HL-60 (cell line): ENCODE data around the gene THEM5.

Experiments
- DNase-seq, 2 experiments: peaks; one replicate each; pipeline ENCODE4 v3.0.0-alpha.2; 2010 to 2020; ENCODE audit warnings: low read depth in 1 of 2, low spot score in 1 of 2
- H3K27ac ChIP-seq: fragments of 250-450 bp; sonication (Bioruptor Pico); replicated peaks from 2 replicates; pipeline ENCODE4 v1.5.1; 2020; ENCODE audit warnings: mild to moderate bottlenecking, moderate library complexity
- H3K27me3 ChIP-seq: fragments of 250-450 bp; sonication (Bioruptor Pico); 2 replicates; pipeline ENCODE4 v1.5.1; 2021; ENCODE audit warnings: mild to moderate bottlenecking, moderate library complexity; ENCODE audit not compliant: insufficient read depth, poor library complexity, severe bottlenecking
- H3K4me3 ChIP-seq: replicated peaks from 2 replicates; pipeline ENCODE4 v1.5.1; 2011; ENCODE audit warnings: mild to moderate bottlenecking, control low read depth, low read length; ENCODE audit not compliant: insufficient read depth
- GABPA ChIP-seq: IDR thresholded peaks from 2 replicates; pipeline ENCODE4 v1.6.1; 2012; ENCODE audit warnings: low read depth
- POLR2AphosphoS5 ChIP-seq: IDR thresholded peaks from 2 replicates; pipeline ENCODE4 v1.6.1; 2012; ENCODE audit warnings: low read depth
- REST ChIP-seq: IDR thresholded peaks from 2 replicates; pipeline ENCODE4 v1.6.1; 2012; ENCODE audit warnings: low read depth; ENCODE audit not compliant: insufficient replicate concordance
- SPI1 ChIP-seq: IDR thresholded peaks from 2 replicates; pipeline ENCODE4 v1.6.1; 2012; ENCODE audit warnings: low read depth, mild to moderate bottlenecking, borderline replicate concordance
- TF ChIP-seq, protein P1 (sequence below): IDR thresholded peaks from one replicate; pipeline ENCODE4 v1.5.1; 2011; ENCODE audit warnings: low read length, control low read depth, inconsistent platforms; ENCODE audit not compliant: insufficient read depth

THEM5 gene

GRCh38 chr1:151859891-151860293 is 6.4 kb upstream of the THEM5 start:
- H3K27me3 ChIP-seq, result no peaks in the 10 kb centered on the region
- TF ChIP-seq POLR2AphosphoS5 (no peak), SPI1 (no peak), REST (no peak), GABPA (no peak)
- TF ChIP-seq, protein P1, sequence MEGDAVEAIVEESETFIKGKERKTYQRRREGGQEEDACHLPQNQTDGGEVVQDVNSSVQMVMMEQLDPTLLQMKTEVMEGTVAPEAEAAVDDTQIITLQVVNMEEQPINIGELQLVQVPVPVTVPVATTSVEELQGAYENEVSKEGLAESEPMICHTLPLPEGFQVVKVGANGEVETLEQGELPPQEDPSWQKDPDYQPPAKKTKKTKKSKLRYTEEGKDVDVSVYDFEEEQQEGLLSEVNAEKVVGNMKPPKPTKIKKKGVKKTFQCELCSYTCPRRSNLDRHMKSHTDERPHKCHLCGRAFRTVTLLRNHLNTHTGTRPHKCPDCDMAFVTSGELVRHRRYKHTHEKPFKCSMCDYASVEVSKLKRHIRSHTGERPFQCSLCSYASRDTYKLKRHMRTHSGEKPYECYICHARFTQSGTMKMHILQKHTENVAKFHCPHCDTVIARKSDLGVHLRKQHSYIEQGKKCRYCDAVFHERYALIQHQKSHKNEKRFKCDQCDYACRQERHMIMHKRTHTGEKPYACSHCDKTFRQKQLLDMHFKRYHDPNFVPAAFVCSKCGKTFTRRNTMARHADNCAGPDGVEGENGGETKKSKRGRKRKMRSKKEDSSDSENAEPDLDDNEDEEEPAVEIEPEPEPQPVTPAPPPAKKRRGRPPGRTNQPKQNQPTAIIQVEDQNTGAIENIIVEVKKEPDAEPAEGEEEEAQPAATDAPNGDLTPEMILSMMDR, result no peak
- no peak for DNase-seq
- H3K4me3 ChIP-seq, result no peak overlapping the region
- no peak overlapping the region for H3K27ac ChIP-seq

DNA sequence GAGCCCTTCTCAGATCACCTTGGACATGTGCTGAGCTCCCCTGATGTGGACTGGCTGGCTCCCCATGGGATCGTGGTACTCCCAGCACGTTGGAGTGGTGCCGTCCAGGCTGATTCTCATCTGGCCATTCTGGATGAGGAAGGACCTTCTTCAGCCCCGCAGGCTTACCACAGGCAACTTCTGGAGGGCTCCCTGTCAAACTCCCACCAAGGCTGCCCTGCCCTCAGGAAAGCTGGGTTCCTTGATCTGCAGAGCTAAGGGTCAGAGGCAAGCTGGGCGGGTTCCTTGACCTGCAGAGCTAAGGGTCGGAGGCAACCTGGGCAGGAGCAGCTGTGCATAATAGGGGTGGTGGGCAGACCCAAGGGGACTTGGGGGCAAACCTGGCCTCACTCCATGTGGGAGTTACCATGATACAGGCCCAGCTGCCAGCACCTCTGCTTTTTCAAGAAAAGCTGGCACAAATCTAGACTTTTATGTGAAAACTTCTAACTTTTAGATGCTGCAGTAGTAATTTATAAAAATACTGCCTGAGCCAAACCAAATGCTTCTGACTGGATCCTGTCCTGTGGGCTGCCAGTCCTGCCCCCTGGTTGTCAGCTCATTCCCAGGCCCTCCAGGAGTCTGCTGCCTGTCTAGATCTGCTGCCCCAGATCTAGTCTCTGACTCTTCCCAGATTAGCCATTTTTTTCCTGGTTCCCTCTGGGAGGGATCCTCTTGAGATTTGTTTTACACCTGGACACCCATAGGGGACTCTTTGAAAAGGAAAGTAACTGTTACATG is 5.6 kb upstream of the THEM5 start:
- no peaks in the 10 kb centered on the region for H3K27me3 ChIP-seq

More for the DNA sequence above, 5.6 kb upstream of the THEM5 start:
- TF ChIP-seq, protein P1, result no peak
- TF ChIP-seq REST (no peak), SPI1 (no peak)
- Histone ChIP-seq H3K4me3 (no peak overlapping the region), H3K27ac (no peak overlapping the region)
- DNase-seq, result no peak
